ENCODE data around the gene RABEP1. TPM values are rescaled to one million over a fixed set of nuclear protein-coding genes. Genes with fewer than 3 reads are reported as not detected.
A peak's percentile ranks its signal among the peaks of the same experiment; 100 is the strongest.

Gene RABEP1
- total and polyA plus RNA-seq, 2 experiments from 2014 or later = 37.0 to 88.1 TPM

DNA sequence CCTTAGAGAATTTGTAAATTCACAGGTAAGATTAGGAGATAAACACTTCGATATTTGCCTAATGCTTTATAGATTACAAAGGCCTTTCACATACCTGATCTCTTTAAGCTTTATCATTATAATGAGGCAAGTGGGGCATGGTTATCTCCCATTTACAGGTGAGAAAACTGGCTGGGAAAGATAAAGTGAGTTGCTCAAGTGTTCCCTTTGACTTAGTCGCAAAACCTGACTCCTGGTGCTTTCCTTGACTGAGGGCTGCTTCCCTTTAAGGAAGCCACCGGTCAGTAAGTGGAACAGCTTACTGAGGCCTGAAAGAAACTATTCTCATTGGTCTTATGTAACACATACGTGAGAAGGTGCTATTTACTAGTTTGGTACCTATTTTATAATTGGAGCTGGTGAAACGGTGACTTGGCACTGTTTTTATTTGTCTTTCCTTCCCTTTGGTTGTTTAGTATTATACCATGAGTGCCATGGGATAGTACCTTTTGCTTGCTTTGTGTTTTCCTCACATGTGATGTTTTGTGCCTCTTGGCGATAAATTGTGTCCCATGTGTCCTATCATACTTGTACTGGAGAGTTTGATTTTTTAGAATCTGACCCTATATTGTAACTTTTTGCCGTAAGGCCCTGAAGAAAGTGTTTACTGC is 80.2 kb downstream of the RABEP1 start (continued):
- TF ChIP-seq CTCF (conservative IDR thresholded peaks at IDR 0.05; ENCODE audit: low read depth in 2 of 2) = no peak
- TF ChIP-seq REST (IDR thresholded peaks at IDR 0.05; ENCODE audit: unreplicated experiment) = no peak
- no peak for TF ChIP-seq ZNF114 (CRISPR knock-in tag; IDR thresholded peaks at IDR 0.05)

DNA sequence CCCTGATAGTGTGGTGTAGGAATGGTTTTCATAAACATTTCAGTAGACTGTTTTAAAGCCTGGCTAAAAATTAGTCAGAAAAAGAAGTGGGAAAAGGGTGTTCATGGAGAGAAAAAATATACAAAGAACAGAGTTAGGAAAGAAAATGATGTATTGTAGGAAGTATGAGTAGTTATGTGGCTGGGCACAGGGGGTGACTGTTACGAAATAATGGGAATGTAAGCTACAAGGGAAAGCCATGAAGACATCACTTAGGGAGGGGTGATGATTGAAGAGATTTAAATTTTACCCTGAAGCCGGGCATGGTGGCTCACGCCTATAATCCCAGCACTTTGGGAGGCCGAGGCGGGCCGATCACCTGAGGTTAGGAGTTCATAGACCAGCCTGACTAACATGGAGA is 82.1 kb downstream of the RABEP1 start:
- DNase-seq (ENCODE audit: low spot score) = no peak
- Histone ChIP-seq H3K36me3 (ENCODE audit: insufficient read depth) (peaks cover 3% of the 10 kb centered on the region; the same call in 1 of the 2 replicates), H3K4me2 (no peak overlapping the region), H3K4me3 (no peak overlapping the region), H3K4me1 (ENCODE audit: insufficient read depth) (peaks cover 17% of the 10 kb centered on the region; the same call in 1 of the 2 replicates), H3K9me2 (ENCODE audit: insufficient read depth) (no peaks in the 10 kb centered on the region), H4K20me1 (replicated peaks; ENCODE audit: insufficient read depth) (peaks cover 3% of the 10 kb centered on the region; the same call in 1 of the 2 replicates), H3F3A (replicated peaks; ENCODE audit: low read depth) (no peaks in the 10 kb centered on the region), H2AFZ (no peak overlapping the region), H3K27ac (ENCODE audit: low read depth) (no peak overlapping the region), H3K27me3 (ENCODE audit: insufficient read depth) (no peaks in the 10 kb centered on the region), H3K79me2 (replicated peaks; ENCODE audit: insufficient read depth) (0 out of 2 replicates have a peak, but pooled peaks cover 11% of the 10 kb centered on the region)
- ATAC-seq = no peak
- Mint-ChIP-seq H3K9me3 (no peaks in the 10 kb centered on the region), H3K4me1 (peaks cover 22% of the 10 kb centered on the region), H3K4me3 (no peak overlapping the region), H3K27ac (peak overlapping the region; percentile 14; the same call in 1 of the 2 replicates), H3K36me3 (ENCODE audit: low read depth) (peaks cover 39% of the 10 kb centered on the region), H3K27me3 (ENCODE audit: insufficient read depth, low read depth, poor library complexity) (peaks cover 2% of the 10 kb centered on the region)
- TF ChIP-seq, protein P1, sequence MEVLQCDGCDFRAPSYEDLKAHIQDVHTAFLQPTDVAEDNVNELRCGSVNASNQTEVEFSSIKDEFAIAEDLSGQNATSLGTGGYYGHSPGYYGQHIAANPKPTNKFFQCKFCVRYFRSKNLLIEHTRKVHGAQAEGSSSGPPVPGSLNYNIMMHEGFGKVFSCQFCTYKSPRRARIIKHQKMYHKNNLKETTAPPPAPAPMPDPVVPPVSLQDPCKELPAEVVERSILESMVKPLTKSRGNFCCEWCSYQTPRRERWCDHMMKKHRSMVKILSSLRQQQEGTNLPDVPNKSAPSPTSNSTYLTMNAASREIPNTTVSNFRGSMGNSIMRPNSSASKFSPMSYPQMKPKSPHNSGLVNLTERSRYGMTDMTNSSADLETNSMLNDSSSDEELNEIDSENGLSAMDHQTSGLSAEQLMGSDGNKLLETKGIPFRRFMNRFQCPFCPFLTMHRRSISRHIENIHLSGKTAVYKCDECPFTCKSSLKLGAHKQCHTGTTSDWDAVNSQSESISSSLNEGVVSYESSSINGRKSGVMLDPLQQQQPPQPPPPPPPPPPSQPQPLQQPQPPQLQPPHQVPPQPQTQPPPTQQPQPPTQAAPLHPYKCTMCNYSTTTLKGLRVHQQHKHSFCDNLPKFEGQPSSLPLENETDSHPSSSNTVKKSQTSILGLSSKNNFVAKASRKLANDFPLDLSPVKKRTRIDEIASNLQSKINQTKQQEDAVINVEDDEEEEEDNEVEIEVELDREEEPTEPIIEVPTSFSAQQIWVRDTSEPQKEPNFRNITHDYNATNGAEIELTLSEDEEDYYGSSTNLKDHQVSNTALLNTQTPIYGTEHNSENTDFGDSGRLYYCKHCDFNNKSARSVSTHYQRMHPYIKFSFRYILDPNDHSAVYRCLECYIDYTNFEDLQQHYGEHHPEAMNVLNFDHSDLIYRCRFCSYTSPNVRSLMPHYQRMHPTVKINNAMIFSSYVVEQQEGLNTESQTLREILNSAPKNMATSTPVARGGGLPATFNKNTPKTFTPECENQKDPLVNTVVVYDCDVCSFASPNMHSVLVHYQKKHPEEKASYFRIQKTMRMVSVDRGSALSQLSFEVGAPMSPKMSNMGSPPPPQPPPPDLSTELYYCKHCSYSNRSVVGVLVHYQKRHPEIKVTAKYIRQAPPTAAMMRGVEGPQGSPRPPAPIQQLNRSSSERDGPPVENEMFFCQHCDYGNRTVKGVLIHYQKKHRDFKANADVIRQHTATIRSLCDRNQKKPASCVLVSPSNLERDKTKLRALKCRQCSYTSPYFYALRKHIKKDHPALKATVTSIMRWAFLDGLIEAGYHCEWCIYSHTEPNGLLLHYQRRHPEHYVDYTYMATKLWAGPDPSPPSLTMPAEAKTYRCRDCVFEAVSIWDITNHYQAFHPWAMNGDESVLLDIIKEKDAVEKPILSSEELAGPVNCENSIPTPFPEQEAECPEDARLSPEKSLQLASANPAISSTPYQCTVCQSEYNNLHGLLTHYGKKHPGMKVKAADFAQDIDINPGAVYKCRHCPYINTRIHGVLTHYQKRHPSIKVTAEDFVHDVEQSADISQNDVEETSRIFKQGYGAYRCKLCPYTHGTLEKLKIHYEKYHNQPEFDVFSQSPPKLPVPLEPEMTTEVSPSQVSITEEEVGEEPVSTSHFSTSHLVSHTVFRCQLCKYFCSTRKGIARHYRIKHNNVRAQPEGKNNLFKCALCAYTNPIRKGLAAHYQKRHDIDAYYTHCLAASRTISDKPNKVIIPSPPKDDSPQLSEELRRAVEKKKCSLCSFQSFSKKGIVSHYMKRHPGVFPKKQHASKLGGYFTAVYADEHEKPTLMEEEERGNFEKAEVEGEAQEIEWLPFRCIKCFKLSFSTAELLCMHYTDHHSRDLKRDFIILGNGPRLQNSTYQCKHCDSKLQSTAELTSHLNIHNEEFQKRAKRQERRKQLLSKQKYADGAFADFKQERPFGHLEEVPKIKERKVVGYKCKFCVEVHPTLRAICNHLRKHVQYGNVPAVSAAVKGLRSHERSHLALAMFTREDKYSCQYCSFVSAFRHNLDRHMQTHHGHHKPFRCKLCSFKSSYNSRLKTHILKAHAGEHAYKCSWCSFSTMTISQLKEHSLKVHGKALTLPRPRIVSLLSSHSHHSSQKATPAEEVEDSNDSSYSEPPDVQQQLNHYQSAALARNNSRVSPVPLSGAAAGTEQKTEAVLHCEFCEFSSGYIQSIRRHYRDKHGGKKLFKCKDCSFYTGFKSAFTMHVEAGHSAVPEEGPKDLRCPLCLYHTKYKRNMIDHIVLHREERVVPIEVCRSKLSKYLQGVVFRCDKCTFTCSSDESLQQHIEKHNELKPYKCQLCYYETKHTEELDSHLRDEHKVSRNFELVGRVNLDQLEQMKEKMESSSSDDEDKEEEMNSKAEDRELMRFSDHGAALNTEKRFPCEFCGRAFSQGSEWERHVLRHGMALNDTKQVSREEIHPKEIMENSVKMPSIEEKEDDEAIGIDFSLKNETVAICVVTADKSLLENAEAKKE (CRISPR knock-in tag; IDR thresholded peaks at IDR 0.05) = no peak
- TF ChIP-seq CREB1 (CRISPR knock-in tag; IDR thresholded peaks at IDR 0.05; ENCODE audit: low read depth) = no peak
- no peak for TF ChIP-seq REST (IDR thresholded peaks at IDR 0.05; ENCODE audit: unreplicated experiment)
- TF ChIP-seq EZH2phosphoT487 (IDR thresholded peaks at IDR 0.05; ENCODE audit: unreplicated experiment) = no peak

All from GM23338 (cell line).